Measurements from ENCODE around the gene TRIP10. TPM values are rescaled to one million over a fixed set of nuclear protein-coding genes. Genes with fewer than 3 reads are reported as not detected.

The TRIP10 gene
- total and polyA plus RNA-seq, 2 donors (not counting 1 experiment from before 2014, with no cell fraction given): 32.3 to 35.3 TPM

GRCh38 chr19:6733338-6734095 lies 6.0 kb upstream of the TRIP10 start:
- Histone ChIP-seq H3K36me3 (ENCODE audit: control insufficient read depth, insufficient read depth, low read length) (peaks cover 3% of the 10 kb centered on the region), H3K4me2 (ENCODE audit: extremely low read depth, insufficient read depth, low read length) (no peak overlapping the region), H3K79me2 (ENCODE audit: control insufficient read depth, insufficient read depth, low read length) (no peaks in the 10 kb centered on the region), H3K4me1 (ENCODE audit: control insufficient read depth, extremely low read depth, insufficient read depth, low read length) (peaks cover 9% of the 10 kb centered on the region), H3K4me3 (replicated peaks in 1 of 4; ENCODE audit: control extremely low read depth in 1 of 4, insufficient read depth in 1 of 4, low read depth in 3 of 4, low read length in 4 of 4) (no peak overlapping the region), H3K27me3 (ENCODE audit: control insufficient read depth, insufficient read depth, low read length) (no peaks in the 10 kb centered on the region), H3K27ac (ENCODE audit: insufficient read depth, low read length) (no peak overlapping the region), H3K9me3 (ENCODE audit: control insufficient read depth, insufficient read depth, low read depth, low read length) (no peaks in the 10 kb centered on the region), H3K9ac (ENCODE audit: insufficient read depth, low read length) (no peak overlapping the region), H2AFZ (ENCODE audit: low read length) (no peak overlapping the region), H4K20me1 (ENCODE audit: control insufficient read depth, extremely low read depth, insufficient read depth, low read length) (no peaks in the 10 kb centered on the region)
- TF ChIP-seq EZH2 (IDR thresholded peaks at IDR 0.05; ENCODE audit: low read length, missing control alignments) (no peak), CTCF (conservative IDR thresholded peaks at IDR 0.05 in 1 of 2, IDR thresholded peaks at IDR 0.05 in 1 of 2; ENCODE audit: low read depth in 1 of 2, low read length in 2 of 2) (peak; percentile 8 to 16)
- no peak for DNase-seq (ENCODE audit: low read depth in 2 of 2)

GRCh38 chr19:6734096-6734696 lies 5.3 kb upstream of the TRIP10 start:
- no peak overlapping the region for H3K9ac ChIP-seq (ENCODE audit: insufficient read depth, low read length)
- H3K36me3 ChIP-seq (ENCODE audit: control insufficient read depth, insufficient read depth, low read length): peaks cover 3% of the 10 kb centered on the region
- H3K79me2 ChIP-seq (ENCODE audit: control insufficient read depth, insufficient read depth, low read length): no peaks in the 10 kb centered on the region
- H4K20me1 ChIP-seq (ENCODE audit: control insufficient read depth, extremely low read depth, insufficient read depth, low read length): no peaks in the 10 kb centered on the region
- H3K27ac ChIP-seq (ENCODE audit: insufficient read depth, low read length): no peak overlapping the region
- no peak overlapping the region for H2AFZ ChIP-seq (ENCODE audit: low read length)
- H3K4me2 ChIP-seq (ENCODE audit: extremely low read depth, insufficient read depth, low read length): no peak overlapping the region
- DNase-seq (ENCODE audit: low read depth in 2 of 2): no peak
- no peaks in the 10 kb centered on the region for H3K27me3 ChIP-seq (ENCODE audit: control insufficient read depth, insufficient read depth, low read length)
- peaks cover 16% of the 10 kb centered on the region for H3K4me1 ChIP-seq (ENCODE audit: control insufficient read depth, extremely low read depth, insufficient read depth, low read length)
- no peaks in the 10 kb centered on the region for H3K9me3 ChIP-seq (ENCODE audit: control insufficient read depth, insufficient read depth, low read depth, low read length)
- no peak overlapping the region for H3K4me3 ChIP-seq (replicated peaks in 1 of 4; ENCODE audit: control extremely low read depth in 1 of 4, insufficient read depth in 1 of 4, low read depth in 3 of 4, low read length in 4 of 4)
- TF ChIP-seq EZH2 (IDR thresholded peaks at IDR 0.05; ENCODE audit: low read length, missing control alignments): no peak
- TF ChIP-seq CTCF (conservative IDR thresholded peaks at IDR 0.05 in 1 of 2, IDR thresholded peaks at IDR 0.05 in 1 of 2; ENCODE audit: low read depth in 1 of 2, low read length in 2 of 2): no peak

GRCh38 chr19:6735181-6735911 lies 4.1 kb upstream of the TRIP10 start:
- no peak for TF ChIP-seq EZH2 (IDR thresholded peaks at IDR 0.05; ENCODE audit: low read length, missing control alignments)
- TF ChIP-seq CTCF (conservative IDR thresholded peaks at IDR 0.05 in 1 of 2, IDR thresholded peaks at IDR 0.05 in 1 of 2; ENCODE audit: low read depth in 1 of 2, low read length in 2 of 2): no peak
- Histone ChIP-seq H3K79me2 (ENCODE audit: control insufficient read depth, insufficient read depth, low read length) (peaks cover 2% of the 10 kb centered on the region), H3K9me3 (ENCODE audit: control insufficient read depth, insufficient read depth, low read depth, low read length) (no peaks in the 10 kb centered on the region), H3K4me2 (ENCODE audit: extremely low read depth, insufficient read depth, low read length) (no peak overlapping the region), H3K36me3 (ENCODE audit: control insufficient read depth, insufficient read depth, low read length) (peaks cover 3% of the 10 kb centered on the region), H3K4me1 (ENCODE audit: control insufficient read depth, extremely low read depth, insufficient read depth, low read length) (peaks cover 17% of the 10 kb centered on the region), H3K27ac (ENCODE audit: insufficient read depth, low read length) (no peak overlapping the region), H2AFZ (ENCODE audit: low read length) (no peak overlapping the region), H3K27me3 (ENCODE audit: control insufficient read depth, insufficient read depth, low read length) (no peaks in the 10 kb centered on the region), H4K20me1 (ENCODE audit: control insufficient read depth, extremely low read depth, insufficient read depth, low read length) (no peaks in the 10 kb centered on the region), H3K9ac (ENCODE audit: insufficient read depth, low read length) (no peak overlapping the region), H3K4me3 (replicated peaks in 1 of 4; ENCODE audit: control extremely low read depth in 1 of 4, insufficient read depth in 1 of 4, low read depth in 3 of 4, low read length in 4 of 4) (peak overlapping the region in 3 of 4 experiments; percentile 9 to 98 (median 85))
- no peak for DNase-seq (ENCODE audit: low read depth in 2 of 2)

All from fibroblast of lung (primary cell).